Epithelial cell of proximal tubule (primary cell): ENCODE measurements around the gene UQCRFS1. TPM values are rescaled to one million over a fixed set of nuclear protein-coding genes. Genes with fewer than 3 reads are reported as not detected.
"Not testable (repeated sequence)": the region's sequence is repeated elsewhere in the genome, so short reads cannot be mapped to it uniquely, and the experiment has no call there.

Experiments
- DNase-seq: peaks from one replicate; pipeline ENCODE4 v3.0.0-alpha.2; 2011; ENCODE audit warnings: low read depth
- H3K4me3 ChIP-seq: 2 replicates; pipeline ENCODE4 v1.5.1; 2011; ENCODE audit warnings: low read depth, mild to moderate bottlenecking, low read length
- CTCF ChIP-seq: conservative IDR thresholded peaks from 2 replicates; pipeline ENCODE4 v1.5.1; 2012; ENCODE audit warnings: low read depth, mild to moderate bottlenecking, low read length
- total RNA-seq: library from RNA; depleted of rRNA; stranded (reverse); fragments of >200 nt; gene quantifications from 2 replicates; pipeline ENCODE4 v1.2.3, GENCODE V29; 2015

UQCRFS1 gene
- total RNA-seq, 1 donor from 2014 or later: 51.8 TPM

- H3K4me3 ChIP-seq: no peak overlapping the region
- no peak for DNase-seq
- TF ChIP-seq CTCF: no peak
Measured at GRCh38 chr19:29255912-29256311, 43.0 kb upstream of the UQCRFS1 start.

GRCh38 chr19:29255006-29255405 lies 42.1 kb upstream of the UQCRFS1 start:
- no peak for DNase-seq
- TF ChIP-seq CTCF: no peak

GRCh38 chr19:29249798-29250197 lies 36.8 kb upstream of the UQCRFS1 start:
- not testable (repeated sequence) for H3K4me3 ChIP-seq, DNase-seq

More at GRCh38 chr19:29255006-29255405, 42.1 kb upstream of the UQCRFS1 start:
- H3K4me3 ChIP-seq: no peak overlapping the region

- H3K4me3 ChIP-seq: no peak overlapping the region
- DNase-seq: no peak
- no peak for TF ChIP-seq CTCF
Measured at GRCh38 chr19:29248332-29248844, 35.4 kb upstream of the UQCRFS1 start.

- no peak for TF ChIP-seq CTCF
Measured at GRCh38 chr19:29247872-29248271, 34.9 kb upstream of the UQCRFS1 start.

GRCh38 chr19:29247471-29247870 lies 34.5 kb upstream of the UQCRFS1 start:
- DNase-seq: no peak
- no peak for TF ChIP-seq CTCF
- H3K4me3 ChIP-seq: no peak overlapping the region

More at GRCh38 chr19:29247872-29248271, 34.9 kb upstream of the UQCRFS1 start:
- DNase-seq: no peak
- H3K4me3 ChIP-seq: no peak overlapping the region

- DNase-seq: no peak
- peak; percentile 27 for TF ChIP-seq CTCF
- H3K4me3 ChIP-seq: no peak overlapping the region
Measured at GRCh38 chr19:29247051-29247450, 34.1 kb upstream of the UQCRFS1 start.
